T-cell (primary cell): ENCODE measurements around the gene THSD7A. TPM values are rescaled to one million over a fixed set of nuclear protein-coding genes. Genes with fewer than 3 reads are reported as not detected.

Experiments
- ATAC-seq, 4 experiments: fragments of 200-7000 bp in 3 of 4; fragments of 150-1000 bp in 1 of 4; cut with Tn5 transposase; replicated peaks in 1 of 4; 1 replicate in 3 of 4; 2 replicates in 1 of 4; pipeline ENCODE4 v1.10.0; 2021; ENCODE audit warnings: moderate library complexity in 3 of 4, mild to moderate bottlenecking in 2 of 4, moderate number of reproducible peaks in 1 of 4
- CTCF ChIA-PET, 2 donors: fragments of 300-600 bp; sonication (Branson Sonifier 250); formaldehyde crosslinking; loops; one replicate each; lab custom pipeline; 2022; ENCODE audit warnings: antibody characterized with exemption in 2 of 2; lab: Charles Lee
- POLR2A ChIA-PET, 2 donors: fragments of 300-600 bp; sonication (Branson Sonifier 250); formaldehyde crosslinking; loops; one replicate each; lab custom pipeline; 2022; ENCODE audit warnings: antibody characterized with exemption in 2 of 2; lab: Charles Lee
- DNase-seq, 35 experiments: peaks; one replicate each; pipeline versions ENCODE4 v3.0.0 to v3.0.0-alpha.2; 2013 to 2023
- H3K27ac ChIP-seq: one replicate; pipeline ENCODE4 v1.5.1; 2013; ENCODE audit warnings: low read length
- H3K27me3 ChIP-seq, 2 experiments: replicated peaks in 1 of 2; 1 replicate in 1 of 2; 2 replicates in 1 of 2; pipeline versions ENCODE4 v1.6.1 to v1.7.0; 2013; ENCODE audit warnings: low read length in 1 of 2, mixed read lengths in 1 of 2; ENCODE audit not compliant: control insufficient read depth in 2 of 2, insufficient read depth in 2 of 2; ENCODE audit errors: extremely low read depth in 1 of 2
- H3K36me3 ChIP-seq, 2 donors: 1 replicate in 1 of 2; 2 replicates in 1 of 2; pipeline versions ENCODE4 v1.6.1 to v1.7.0; 2013; ENCODE audit warnings: low read length in 1 of 2; ENCODE audit not compliant: control insufficient read depth in 2 of 2, insufficient read depth in 1 of 2; ENCODE audit errors: extremely low read depth in 1 of 2
- H3K4me1 ChIP-seq, 2 experiments: 1 replicate in 1 of 2; 2 replicates in 1 of 2; pipeline versions ENCODE4 v1.6.1 to v1.7.0; 2013; ENCODE audit warnings: low read length in 2 of 2, mixed read lengths in 1 of 2; ENCODE audit not compliant: insufficient read depth in 2 of 2, control insufficient read depth in 1 of 2; ENCODE audit errors: extremely low read depth in 1 of 2
- H3K4me3 ChIP-seq, 2 donors: 1 replicate in 1 of 2; 2 replicates in 1 of 2; pipeline versions ENCODE4 v1.5.1 to v1.7.0; 2013; ENCODE audit warnings: mild to moderate bottlenecking in 2 of 2, low read length in 1 of 2, moderate library complexity in 1 of 2; ENCODE audit not compliant: control insufficient read depth in 1 of 2; ENCODE audit errors: extremely low read depth in 1 of 2
- H3K9me3 ChIP-seq: 2 replicates; pipeline ENCODE4 v1.7.0; 2013
- H3K27ac Mint-ChIP-seq, 2 donors: one replicate each; pipeline ENCODE4 v1.8.0; 2020 to 2021; ENCODE audit warnings: mild to moderate bottlenecking in 2 of 2, mixed read lengths in 2 of 2
- H3K27me3 Mint-ChIP-seq, 2 donors: one replicate each; pipeline ENCODE4 v1.8.0; 2021 to 2022; ENCODE audit warnings: mixed read lengths in 2 of 2
- H3K36me3 Mint-ChIP-seq: one replicate; pipeline ENCODE4 v1.8.0; 2021; ENCODE audit warnings: mixed read lengths
- H3K4me1 Mint-ChIP-seq, 3 donors: one replicate each; pipeline ENCODE4 v1.8.0; 2020 to 2022; ENCODE audit warnings: mixed read lengths in 3 of 3, mild to moderate bottlenecking in 1 of 3
- H3K4me3 Mint-ChIP-seq, 3 donors: one replicate each; pipeline ENCODE4 v1.8.0; 2020 to 2022; ENCODE audit warnings: mild to moderate bottlenecking in 3 of 3, mixed read lengths in 3 of 3, moderate library complexity in 3 of 3
- H3K9me3 Mint-ChIP-seq, 3 donors: one replicate each; pipeline ENCODE4 v1.8.0; 2020 to 2022; ENCODE audit warnings: mixed read lengths in 3 of 3
- WGBS: methylation state at CpG from one replicate; pipeline ENCODE4 v1.1.5; 2013; ENCODE audit warnings: missing lambda C conversion rate; ENCODE audit not compliant: insufficient coverage; 5-methylcytosine and 5-hydroxymethylcytosine counted together
- total RNA-seq, 35 experiments: library from RNA in 6 of 35; stranded (reverse) in 6 of 35; fragments of 120-200 nt in 1 of 35; gene quantifications; one replicate each; pipeline versions ENCODE4 v1.2.1 to v1.2.4 and lab custom pipeline; 2013 to 2026

THSD7A gene
- total RNA-seq, 5 donors from 2014 or later (not counting 1 experiment from before 2014, with no cell fraction given) = 0.08 to 0.33 TPM; not detected in 3

DNA sequence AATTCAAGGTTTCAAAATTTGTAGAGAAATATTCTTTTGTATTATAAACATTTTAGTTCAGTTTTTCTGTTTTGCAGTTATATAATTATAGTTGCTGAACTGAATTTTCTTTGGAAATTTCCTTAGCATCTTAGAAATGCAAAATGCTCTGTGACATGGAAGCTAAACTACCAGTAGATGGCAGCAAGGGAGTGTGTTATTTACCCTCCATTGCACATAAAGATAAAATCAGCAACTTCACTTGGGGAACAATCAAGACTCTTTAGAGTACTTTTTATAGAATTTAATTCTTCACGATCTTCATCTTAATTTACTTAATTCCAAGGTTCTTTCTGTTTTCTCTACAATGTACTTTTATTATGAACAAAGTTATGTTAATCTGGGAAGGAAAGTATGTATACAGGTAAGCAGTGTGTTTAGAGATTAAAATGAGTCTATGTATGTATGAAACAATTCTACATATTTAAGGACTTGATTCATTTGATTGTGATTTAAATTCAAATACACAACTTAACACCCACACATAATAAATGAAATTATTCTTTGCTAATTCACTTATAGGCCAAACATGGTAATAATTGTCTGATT is 404.2 kb downstream of the THSD7A start:
- POLR2A ChIA-PET = no interaction called here
- Mint-ChIP-seq H3K36me3 (no peaks in the 10 kb centered on the region), H3K4me1 (no peaks in the 10 kb centered on the region), H3K27me3 (no peaks in the 10 kb centered on the region), H3K4me3 (no peak overlapping the region), H3K27ac (no peak overlapping the region), H3K9me3 (no peaks in the 10 kb centered on the region)
- H3K4me1 ChIP-seq = no peaks in the 10 kb centered on the region
- no peak overlapping the region for H3K4me3 ChIP-seq
- WGBS = no CpG with 5 or more reads among the region's 1 CpG
- no peak overlapping the region for H3K27ac ChIP-seq
- H3K36me3 ChIP-seq = no peaks in the 10 kb centered on the region
- no peaks in the 10 kb centered on the region for H3K27me3 ChIP-seq
- CTCF ChIA-PET = interaction anchor here in 1 of 2 donors (0.5 kb wide), 1 partner anchor 225 kb away, joined by 4 read pairs; no protein-coding TSS in a partner anchor
- no peaks in the 10 kb centered on the region for H3K9me3 ChIP-seq
- ATAC-seq (no peak), DNase-seq (peak in 1 of 35 experiments; percentile 38)

DNA sequence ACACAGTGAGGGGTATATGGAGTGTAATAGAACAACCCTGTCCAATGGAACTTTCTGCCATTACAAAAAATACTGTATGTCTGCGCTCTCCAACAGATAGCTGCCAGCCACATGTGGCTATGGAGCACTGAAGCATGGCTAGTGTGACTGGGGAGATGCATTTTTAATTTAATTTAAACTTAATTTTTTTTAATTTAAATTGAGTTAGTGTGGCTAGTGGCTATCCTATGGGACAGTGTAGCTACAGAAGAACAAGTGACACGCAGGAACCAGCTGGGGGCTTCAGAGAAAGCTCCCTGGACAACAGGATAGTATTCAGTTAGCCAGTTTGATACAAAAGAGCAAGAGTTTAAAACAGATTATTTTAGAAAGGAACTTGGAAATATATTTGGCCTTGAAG is 408.0 kb downstream of the THSD7A start:
- no peaks in the 10 kb centered on the region for H3K36me3 ChIP-seq
- peaks cover 0 to 7% (median 4%) of the 10 kb centered on the region in 3 donors for H3K9me3 Mint-ChIP-seq
- CTCF ChIA-PET = no interaction called here
- DNase-seq (no peak), ATAC-seq (no peak)
- H3K27ac Mint-ChIP-seq = no peak overlapping the region
- no peaks in the 10 kb centered on the region for H3K27me3 ChIP-seq
- H3K4me3 ChIP-seq = no peak overlapping the region
- H3K27ac ChIP-seq = no peak overlapping the region
- WGBS = 50% methylated on average over 1 of the region's 2 CpGs
- POLR2A ChIA-PET = no interaction called here
- H3K4me1 Mint-ChIP-seq = no peaks in the 10 kb centered on the region
- H3K9me3 ChIP-seq = no peaks in the 10 kb centered on the region
- no peak overlapping the region for H3K4me3 Mint-ChIP-seq
- H3K27me3 Mint-ChIP-seq = no peaks in the 10 kb centered on the region
- no peaks in the 10 kb centered on the region for H3K36me3 Mint-ChIP-seq
- H3K4me1 ChIP-seq = no peaks in the 10 kb centered on the region

DNA sequence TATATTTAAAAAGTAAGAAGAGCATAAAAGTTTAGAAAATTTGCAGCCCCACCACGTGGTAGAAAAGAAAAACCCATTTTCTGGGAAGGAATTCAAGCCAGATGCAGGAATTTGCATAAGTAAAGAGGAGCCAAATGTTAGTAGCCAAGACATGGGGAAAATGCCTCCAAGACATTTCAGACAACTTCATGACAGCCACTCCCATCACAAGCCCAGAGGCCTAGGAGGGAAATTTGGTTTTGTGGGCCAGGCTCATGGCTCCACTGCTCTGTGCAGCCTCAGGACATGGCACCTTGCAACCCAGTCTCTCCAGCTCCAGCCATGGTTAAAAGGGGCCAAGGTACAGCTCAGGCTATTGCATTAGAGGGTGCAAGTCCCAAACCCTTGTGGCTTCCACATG is 411.9 kb downstream of the THSD7A start:
- H3K27me3 Mint-ChIP-seq = no peaks in the 10 kb centered on the region
- H3K4me1 Mint-ChIP-seq = no peaks in the 10 kb centered on the region
- H3K4me3 ChIP-seq = no peak overlapping the region
- no CpG with 5 or more reads among the region's 1 CpG for WGBS
- H3K4me1 ChIP-seq = no peaks in the 10 kb centered on the region
- no peaks in the 10 kb centered on the region for H3K36me3 ChIP-seq
- no peaks in the 10 kb centered on the region for H3K27me3 ChIP-seq
- H3K36me3 Mint-ChIP-seq = no peaks in the 10 kb centered on the region
- ChIA-PET CTCF (no interaction called here), POLR2A (no interaction called here)
- H3K4me3 Mint-ChIP-seq = no peak overlapping the region
- H3K9me3 ChIP-seq = no peaks in the 10 kb centered on the region
- H3K27ac ChIP-seq = no peak overlapping the region
- DNase-seq (no peak), ATAC-seq (no peak)
- H3K27ac Mint-ChIP-seq = no peak overlapping the region
- H3K9me3 Mint-ChIP-seq = peaks cover 0 to 7% (median 4%) of the 10 kb centered on the region in 3 donors

DNA sequence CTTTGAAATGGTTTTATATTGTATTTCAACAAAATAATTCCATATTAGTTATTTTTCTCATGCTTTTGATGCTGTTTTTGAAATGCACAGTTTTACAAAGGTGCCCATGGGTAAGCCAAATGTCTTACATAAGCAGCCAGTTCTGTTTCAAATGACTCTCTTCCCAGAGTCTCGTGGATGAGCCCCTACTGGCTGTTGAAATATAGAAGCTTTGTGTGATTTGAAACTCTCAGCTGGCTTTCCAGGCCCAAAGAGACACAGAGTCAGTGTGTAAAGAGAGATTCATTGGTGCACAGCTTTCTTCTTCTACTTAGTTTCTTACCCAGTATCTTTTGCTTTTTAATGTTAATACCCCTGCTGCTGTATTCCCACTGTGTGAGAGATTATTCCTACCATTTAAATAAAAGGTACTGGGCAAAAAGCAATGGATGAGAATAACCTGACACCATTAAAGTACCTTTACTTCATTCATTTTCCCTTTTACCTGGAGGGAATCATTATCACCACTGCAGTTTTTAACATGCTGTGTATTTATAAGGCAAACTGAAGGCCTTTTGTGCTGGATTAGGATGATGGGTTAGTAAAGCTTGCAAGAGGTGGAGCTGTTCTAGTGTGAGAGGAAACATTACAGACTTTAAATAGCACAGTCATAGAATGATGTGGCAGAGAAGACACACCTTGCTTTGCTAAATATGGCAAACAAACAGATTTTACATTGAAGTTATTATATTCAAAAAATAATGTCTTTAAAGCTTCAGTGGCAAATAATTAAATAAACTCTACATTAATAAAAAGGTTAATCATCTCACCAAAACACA is 415.1 kb downstream of the THSD7A start:
- Histone ChIP-seq H3K4me3 (no peak overlapping the region), H3K9me3 (no peaks in the 10 kb centered on the region), H3K27me3 (no peaks in the 10 kb centered on the region), H3K27ac (no peak overlapping the region), H3K36me3 (no peaks in the 10 kb centered on the region), H3K4me1 (no peaks in the 10 kb centered on the region)
- no peak for DNase-seq
- ATAC-seq = no peak
- CTCF ChIA-PET = no interaction called here
- POLR2A ChIA-PET = no interaction called here
- no peaks in the 10 kb centered on the region for H3K27me3 Mint-ChIP-seq
- no peak overlapping the region for H3K4me3 Mint-ChIP-seq
- H3K36me3 Mint-ChIP-seq = no peaks in the 10 kb centered on the region
- no peak overlapping the region for H3K27ac Mint-ChIP-seq
- H3K9me3 Mint-ChIP-seq = peaks cover 6 to 14% (median 10%) of the 10 kb centered on the region in 3 donors
- 17% methylated on average over 1 of the region's 1 CpG for whole genome bisulfite sequencing
- H3K4me1 Mint-ChIP-seq = no peaks in the 10 kb centered on the region

DNA sequence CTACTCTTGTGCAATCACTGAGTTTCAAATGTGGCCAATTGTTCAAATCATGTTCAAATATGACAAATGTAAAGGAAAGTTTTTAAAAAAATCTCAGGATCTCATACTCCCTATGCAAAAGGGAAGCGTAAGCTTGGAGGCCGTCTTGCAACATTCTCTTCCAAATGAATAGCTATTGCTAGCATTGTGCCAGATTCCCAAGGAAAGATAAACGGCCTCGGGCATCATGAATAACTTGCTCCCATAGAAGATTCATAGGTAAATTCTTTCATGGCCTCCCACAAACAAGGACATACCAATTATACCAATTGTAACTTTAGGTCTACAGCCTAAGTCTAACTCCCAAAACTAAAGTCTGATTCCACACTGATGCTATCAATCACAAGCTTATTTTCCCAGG is 416.9 kb downstream of the THSD7A start:
- Histone ChIP-seq H3K36me3 (no peaks in the 10 kb centered on the region), H3K4me3 (no peak overlapping the region), H3K9me3 (no peaks in the 10 kb centered on the region), H3K4me1 (no peaks in the 10 kb centered on the region), H3K27me3 (no peaks in the 10 kb centered on the region), H3K27ac (no peak overlapping the region)
- 63% methylated on average over 2 of the region's 4 CpGs for WGBS
- Mint-ChIP-seq H3K4me1 (no peaks in the 10 kb centered on the region), H3K27ac (no peak overlapping the region), H3K4me3 (no peak overlapping the region), H3K36me3 (no peaks in the 10 kb centered on the region), H3K27me3 (no peaks in the 10 kb centered on the region), H3K9me3 (peaks cover 6 to 11% (median 10%) of the 10 kb centered on the region in 3 donors)
- DNase-seq (no peak), ATAC-seq (no peak)
- ChIA-PET POLR2A (no interaction called here), CTCF (no interaction called here)

DNA sequence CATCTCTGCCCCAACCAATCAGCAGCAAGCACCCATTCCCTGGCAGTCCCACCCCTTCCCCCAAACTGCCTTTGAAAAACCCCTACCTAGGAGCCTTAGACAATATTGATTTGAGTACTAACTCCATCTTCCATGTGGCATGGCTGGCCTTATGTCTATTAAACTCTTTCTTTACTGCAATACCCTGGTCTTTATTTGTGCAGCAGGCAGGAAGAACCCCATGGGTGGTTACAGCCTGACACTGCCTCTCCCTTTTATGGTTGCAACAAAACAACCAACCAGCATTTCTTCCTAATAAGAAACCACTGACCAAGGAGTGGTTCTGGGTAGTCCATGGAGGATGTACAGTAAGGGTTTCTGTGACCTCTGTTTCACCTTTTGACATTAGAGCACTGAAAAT is 418.1 kb downstream of the THSD7A start:
- Histone ChIP-seq H3K27me3 (no peaks in the 10 kb centered on the region), H3K4me3 (no peak overlapping the region), H3K27ac (no peak overlapping the region), H3K4me1 (no peaks in the 10 kb centered on the region), H3K36me3 (no peaks in the 10 kb centered on the region), H3K9me3 (no peaks in the 10 kb centered on the region)
- no peaks in the 10 kb centered on the region for H3K27me3 Mint-ChIP-seq
- ATAC-seq (no peak), DNase-seq (no peak)
- H3K36me3 Mint-ChIP-seq = no peaks in the 10 kb centered on the region
- no peaks in the 10 kb centered on the region for H3K4me1 Mint-ChIP-seq
- H3K27ac Mint-ChIP-seq = no peak overlapping the region
- H3K4me3 Mint-ChIP-seq = no peak overlapping the region
- CTCF ChIA-PET = no interaction called here
- POLR2A ChIA-PET = no interaction called here
- peaks cover 5 to 8% (median 6%) of the 10 kb centered on the region in 3 donors for H3K9me3 Mint-ChIP-seq
